WTC11 (cell line): ENCODE results near the gene RSPO3. TPM values are rescaled to one million over a fixed set of nuclear protein-coding genes. Genes with fewer than 3 reads are reported as not detected.

Source experiments
- ATAC-seq: fragments of 200-7000 bp; cut with Tn5 transposase; 2 replicates; pipeline ENCODE4 v1.10.0; 2021; ENCODE audit warnings: mild to moderate bottlenecking, moderate library complexity
- CTCF ChIA-PET: fragments of 300-600 bp; sonication (Branson Sonifier 250); formaldehyde crosslinking; loops from one replicate; lab custom pipeline; 2021; ENCODE audit warnings: antibody characterized with exemption; lab: Charles Lee
- POLR2A ChIA-PET: fragments of 350-600 bp; sonication (Branson Sonifier 250); formaldehyde crosslinking; loops from one replicate; lab custom pipeline; 2021; ENCODE audit warnings: antibody characterized with exemption; lab: Charles Lee
- DNase-seq: peaks from one replicate; pipeline ENCODE4 v3.0.0; 2021; ENCODE audit warnings: low spot score
- H3K27ac Mint-ChIP-seq: 2 replicates; pipeline ENCODE4 v1.8.0; 2021; ENCODE audit warnings: mixed read lengths
- H3K27me3 Mint-ChIP-seq: 2 replicates; pipeline ENCODE4 v1.8.0; 2021; ENCODE audit warnings: low read depth, mild to moderate bottlenecking, moderate library complexity, mixed read lengths
- H3K36me3 Mint-ChIP-seq: 2 replicates; pipeline ENCODE4 v1.8.0; 2021; ENCODE audit warnings: mixed read lengths
- H3K4me1 Mint-ChIP-seq: 2 replicates; pipeline ENCODE4 v1.8.0; 2022; ENCODE audit warnings: mixed read lengths
- H3K4me3 Mint-ChIP-seq: 2 replicates; pipeline ENCODE4 v1.8.0; 2021; ENCODE audit warnings: mild to moderate bottlenecking, moderate library complexity, mixed read lengths
- H3K9me3 Mint-ChIP-seq: 2 replicates; pipeline ENCODE4 v1.8.0; 2021; ENCODE audit warnings: mixed read lengths
- ATF2 ChIP-seq: sonication (generic); formaldehyde crosslinking; IDR thresholded peaks from 2 replicates; pipeline ENCODE4 v1.8.1; 2022; ENCODE audit warnings: low read depth, missing genetic modification reagents, borderline replicate concordance
- CBFB ChIP-seq: sonication (generic); formaldehyde crosslinking; IDR thresholded peaks from 2 replicates; pipeline ENCODE4 v1.8.1; 2022; ENCODE audit warnings: mild to moderate bottlenecking, low read depth, missing genetic modification reagents
- CREM ChIP-seq: sonication (generic); formaldehyde crosslinking; IDR thresholded peaks from 2 replicates; pipeline ENCODE4 v1.8.1; 2022; ENCODE audit warnings: mild to moderate bottlenecking, missing genetic modification reagents, moderate library complexity
- ERG ChIP-seq: fragments of 250-450 bp; sonication (Bioruptor Pico); IDR thresholded peaks from 2 replicates; pipeline ENCODE4 v1.8.0; 2021; ENCODE audit warnings: mild to moderate bottlenecking
- FOXK1 ChIP-seq: sonication (generic); formaldehyde crosslinking; IDR thresholded peaks from 2 replicates; pipeline ENCODE4 v1.8.0; 2022; ENCODE audit warnings: mild to moderate bottlenecking, moderate library complexity, missing genetic modification reagents
- GTF2I ChIP-seq: fragments of 250-450 bp; sonication (Bioruptor Pico); conservative IDR thresholded peaks from 2 replicates; pipeline ENCODE4 v1.4.0; 2021; ENCODE audit warnings: mild to moderate bottlenecking
- HMGA2 ChIP-seq: fragments of 250-450 bp; sonication (Bioruptor Pico); IDR thresholded peaks from 2 replicates; pipeline ENCODE4 v1.4.0; 2021; ENCODE audit warnings: mild to moderate bottlenecking, moderate library complexity
- IRF1 ChIP-seq: sonication (generic); formaldehyde crosslinking; IDR thresholded peaks from 2 replicates; pipeline ENCODE4 v1.8.0; 2023; ENCODE audit warnings: missing genetic modification reagents
- IRF2 ChIP-seq: sonication (generic); formaldehyde crosslinking; IDR thresholded peaks from 2 replicates; pipeline ENCODE4 v1.8.0; 2022; ENCODE audit warnings: low read depth, missing genetic modification reagents, borderline replicate concordance
- MAX ChIP-seq: sonication (generic); formaldehyde crosslinking; IDR thresholded peaks from 2 replicates; pipeline ENCODE4 v1.8.0; 2022; ENCODE audit warnings: mild to moderate bottlenecking, missing genetic modification reagents
- MYBL2 ChIP-seq: sonication (generic); formaldehyde crosslinking; IDR thresholded peaks from 2 replicates; pipeline ENCODE4 v1.8.1; 2023; ENCODE audit warnings: mild to moderate bottlenecking, moderate library complexity, missing genetic modification reagents
- NFE2L1 ChIP-seq: sonication (generic); formaldehyde crosslinking; IDR thresholded peaks from 2 replicates; pipeline ENCODE4 v1.8.1; 2023; ENCODE audit warnings: missing genetic modification reagents
- NFYB ChIP-seq: sonication (generic); formaldehyde crosslinking; conservative IDR thresholded peaks from 2 replicates; pipeline ENCODE4 v1.8.0; 2022; ENCODE audit warnings: low read depth, missing genetic modification reagents
- NR2C2 ChIP-seq: sonication (generic); formaldehyde crosslinking; IDR thresholded peaks from 2 replicates; pipeline ENCODE4 v1.8.0; 2022; ENCODE audit warnings: mild to moderate bottlenecking, missing genetic modification reagents
- OVOL2 ChIP-seq: fragments of 250-450 bp; sonication (Bioruptor Pico); IDR thresholded peaks from 2 replicates; pipeline ENCODE4 v1.9.0; 2021; ENCODE audit warnings: mild to moderate bottlenecking, borderline replicate concordance
- PRRX2 ChIP-seq: fragments of 250-450 bp; sonication (Bioruptor Pico); IDR thresholded peaks from 2 replicates; pipeline ENCODE4 v1.8.0; 2021; ENCODE audit warnings: mild to moderate bottlenecking
- USF1 ChIP-seq: sonication (generic); formaldehyde crosslinking; IDR thresholded peaks from 2 replicates; pipeline ENCODE4 v1.8.0; 2022; ENCODE audit warnings: mild to moderate bottlenecking, missing genetic modification reagents
- USF2 ChIP-seq: sonication (generic); formaldehyde crosslinking; IDR thresholded peaks from 2 replicates; pipeline ENCODE4 v1.8.1; 2023; ENCODE audit warnings: mild to moderate bottlenecking, missing genetic modification reagents, moderate library complexity
- ZMAT4 ChIP-seq: fragments of 250-450 bp; sonication (Bioruptor Pico); IDR thresholded peaks from 2 replicates; pipeline ENCODE4 v1.9.0; 2021; ENCODE audit warnings: mild to moderate bottlenecking
- ZNF138 ChIP-seq: sonication (generic); formaldehyde crosslinking; conservative IDR thresholded peaks from 2 replicates; pipeline ENCODE4 v1.8.1; 2022; ENCODE audit warnings: mild to moderate bottlenecking, moderate library complexity, missing genetic modification reagents
- ZNF423 ChIP-seq: fragments of 250-450 bp; sonication (Bioruptor Pico); IDR thresholded peaks from 2 replicates; pipeline ENCODE4 v2.1.2; 2022; ENCODE audit warnings: mild to moderate bottlenecking, moderate library complexity
- ZNF532 ChIP-seq: fragments of 250-450 bp; sonication (Bioruptor Pico); IDR thresholded peaks from 2 replicates; pipeline ENCODE4 v1.9.0; 2021; ENCODE audit warnings: mild to moderate bottlenecking, borderline replicate concordance
- total RNA-seq: library from RNA; stranded (reverse); gene quantifications from 3 replicates; pipeline ENCODE4 v1.2.3, GENCODE V29; 2021

RSPO3 gene
- total RNA-seq, 1 experiment from 2014 or later, result not detected

- POLR2A ChIA-PET, result no interaction called here
- DNase-seq, result no peak
- no peaks in the 10 kb centered on the region for H3K36me3 Mint-ChIP-seq
- no peak overlapping the region for H3K4me3 Mint-ChIP-seq
- CTCF ChIA-PET, result no interaction called here
- no peak for TF ChIP-seq FOXK1 (CRISPR knock-in tag)
- TF ChIP-seq, all 79 proteins: peak for 0
- Mint-ChIP-seq H3K27ac (no peak overlapping the region), H3K4me1 (no peaks in the 10 kb centered on the region), H3K9me3 (no peaks in the 10 kb centered on the region), H3K27me3 (no peaks in the 10 kb centered on the region)
- ATAC-seq, result no peak
These were observed 74.6 kb downstream of the RSPO3 start for GRCh38 chr6:127192911-127193541.

GRCh38 chr6:127195833-127196232 lies 77.4 kb downstream of the RSPO3 start:
- no peak for DNase-seq
- ChIA-PET POLR2A (no interaction called here), CTCF (no interaction called here)
- no peak overlapping the region for H3K27ac Mint-ChIP-seq
- no peak for ATAC-seq
- TF ChIP-seq FOXK1 (CRISPR knock-in tag), result no peak
- no peak for TF ChIP-seq OVOL2
- no peak for TF ChIP-seq MYBL2 (CRISPR knock-in tag)
- TF ChIP-seq USF1 (CRISPR knock-in tag), result no peak
- no peak for TF ChIP-seq IRF1 (CRISPR knock-in tag)
- no peak for TF ChIP-seq NFE2L1 (CRISPR knock-in tag)
- no peak for TF ChIP-seq HMGA2 (CRISPR knock-in tag)
- TF ChIP-seq ZMAT4 (CRISPR knock-in tag), result no peak
- TF ChIP-seq NR2C2 (CRISPR knock-in tag), result no peak
- TF ChIP-seq USF2 (CRISPR knock-in tag), result no peak
- TF ChIP-seq CBFB (CRISPR knock-in tag), result no peak
- TF ChIP-seq MAX (CRISPR knock-in tag), result no peak
- no peaks in the 10 kb centered on the region for H3K9me3 Mint-ChIP-seq
- H3K36me3 Mint-ChIP-seq, result no peaks in the 10 kb centered on the region
- H3K4me1 Mint-ChIP-seq, result no peaks in the 10 kb centered on the region
- H3K4me3 Mint-ChIP-seq, result no peak overlapping the region
- no peaks in the 10 kb centered on the region for H3K27me3 Mint-ChIP-seq

- DNase-seq, result no peak
- ChIA-PET POLR2A (no interaction called here), CTCF (no interaction called here)
- no peaks in the 10 kb centered on the region for H3K27me3 Mint-ChIP-seq
- no peak for ATAC-seq
- no peak for TF ChIP-seq ZNF532 (CRISPR knock-in tag)
- no peak for TF ChIP-seq NFYB (CRISPR knock-in tag)
- TF ChIP-seq IRF2 (CRISPR knock-in tag), result no peak
- TF ChIP-seq GTF2I (CRISPR knock-in tag), result no peak
- TF ChIP-seq ZNF423 (CRISPR knock-in tag), result no peak
- TF ChIP-seq ERG (CRISPR knock-in tag), result no peak
- TF ChIP-seq ATF2 (CRISPR knock-in tag), result no peak
- TF ChIP-seq CREM, result no peak
- no peak for TF ChIP-seq MYBL2 (CRISPR knock-in tag)
- no peak for TF ChIP-seq PRRX2 (CRISPR knock-in tag)
- no peak for TF ChIP-seq ZNF138 (CRISPR knock-in tag)
- H3K9me3 Mint-ChIP-seq, result no peaks in the 10 kb centered on the region
- no peak overlapping the region for H3K4me3 Mint-ChIP-seq
- H3K27ac Mint-ChIP-seq, result no peak overlapping the region
- no peaks in the 10 kb centered on the region for H3K4me1 Mint-ChIP-seq
- H3K36me3 Mint-ChIP-seq, result no peaks in the 10 kb centered on the region
These were observed 80.1 kb downstream of the RSPO3 start for GRCh38 chr6:127198549-127198948.
